Fibroblast of skin of left quadriceps (primary cell): ENCODE data around the gene GXYLT1.
"Not testable (repeated sequence)": the region's sequence is repeated elsewhere in the genome, so short reads cannot be mapped to it uniquely, and the experiment has no call there.

Experiments
- DNase-seq, 2 experiments: peaks; one replicate each; pipeline ENCODE4 v3.0.0-alpha.2; 2013; ENCODE audit warnings: low read depth in 2 of 2

GXYLT1 gene

GRCh38 chr12:42144408-42145196 is at the start of gene GXYLT1:
GXYLT1 (minus strand) TSS chr12:42144874; CDS start chr12:42144646, 228 bp downstream.
- peak; percentile 81 to 88 for DNase-seq

- no peak for DNase-seq
Observed at GRCh38 chr12:42192686-42193085, 48.0 kb upstream of the GXYLT1 start.

GRCh38 chr12:42192258-42192657 is 47.6 kb upstream of the GXYLT1 start:
- no peak for DNase-seq

GRCh38 chr12:42190376-42190775 is 45.7 kb upstream of the GXYLT1 start:
- DNase-seq, result no peak

GRCh38 chr12:42188275-42188674 is 43.6 kb upstream of the GXYLT1 start:
- DNase-seq, result not testable (repeated sequence)

GRCh38 chr12:42187799-42188198 is 43.1 kb upstream of the GXYLT1 start:
- no peak for DNase-seq

- no peak for DNase-seq
Observed at GRCh38 chr12:42186793-42187192, 42.1 kb upstream of the GXYLT1 start.

GRCh38 chr12:42182394-42182793 is 37.7 kb upstream of the GXYLT1 start:
- no peak for DNase-seq

- DNase-seq, result no peak
Observed at GRCh38 chr12:42180990-42181596, 36.4 kb upstream of the GXYLT1 start.

- DNase-seq, result no peak
Observed at GRCh38 chr12:42178101-42178500, 33.4 kb upstream of the GXYLT1 start.

GRCh38 chr12:42174978-42175377 is 30.3 kb upstream of the GXYLT1 start:
- no peak for DNase-seq

- DNase-seq, result no peak
Observed at GRCh38 chr12:42173961-42174521, 29.4 kb upstream of the GXYLT1 start.

GRCh38 chr12:42172441-42173210 is 28.0 kb upstream of the GXYLT1 start:
- peak; percentile 52 to 59 for DNase-seq

- DNase-seq, result no peak
Observed at GRCh38 chr12:42167711-42168110, 23.0 kb upstream of the GXYLT1 start.

- peak; percentile 71 to 74 for DNase-seq
Observed at GRCh38 chr12:42166501-42166900, 21.8 kb upstream of the GXYLT1 start.

GRCh38 chr12:42163913-42164312 is 19.2 kb upstream of the GXYLT1 start:
- no peak for DNase-seq

- no peak for DNase-seq
Observed at GRCh38 chr12:42162965-42163364, 18.3 kb upstream of the GXYLT1 start.

GRCh38 chr12:42162193-42162592 is 17.5 kb upstream of the GXYLT1 start:
- DNase-seq, result no peak

- DNase-seq, result no peak
Observed at GRCh38 chr12:42161529-42161928, 16.9 kb upstream of the GXYLT1 start.

- no peak for DNase-seq
Observed at GRCh38 chr12:42156232-42156631, 11.6 kb upstream of the GXYLT1 start.

- no peak for DNase-seq
Observed at GRCh38 chr12:42145552-42146215, 1.0 kb upstream of the GXYLT1 start.

GRCh38 chr12:42145197-42145549 is 499 bp upstream of the GXYLT1 start:
- DNase-seq, result no peak
